WI38 (cell line): ENCODE data around the gene POU6F1.

Experiments used
- H3K4me3 ChIP-seq: 2 replicates; pipeline ENCODE4 v1.5.1; 2011; ENCODE audit warnings: low read depth, mild to moderate bottlenecking, control low read depth, low read length
- TF ChIP-seq, protein P1 (sequence below): IDR thresholded peaks from 2 replicates; pipeline ENCODE4 v1.5.1; 2012; ENCODE audit warnings: low read depth, mild to moderate bottlenecking, control low read depth, low read length

The POU6F1 gene

DNA sequence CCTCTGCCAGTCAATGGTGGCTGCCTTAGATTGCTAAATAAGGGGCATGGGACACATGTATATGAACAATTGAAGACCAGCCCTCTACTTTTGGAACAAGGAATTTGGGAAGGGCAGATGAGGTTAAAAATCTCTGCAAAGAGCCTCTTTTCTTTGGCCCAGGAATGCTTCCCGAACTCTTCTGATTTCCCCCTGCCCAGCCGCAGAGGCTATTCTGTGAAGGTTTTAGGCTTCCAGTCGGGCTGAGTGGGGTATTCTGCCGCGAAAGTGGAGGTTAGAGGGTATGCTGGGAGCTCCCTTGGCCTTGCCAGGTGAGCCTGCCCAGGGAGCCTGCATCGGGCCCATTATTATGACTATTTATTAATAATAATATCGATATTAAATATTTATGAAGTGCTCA is 1.2 kb downstream of the POU6F1 start:
- H3K4me3 ChIP-seq, result peak overlapping the region; percentile 74
- TF ChIP-seq, protein P1, sequence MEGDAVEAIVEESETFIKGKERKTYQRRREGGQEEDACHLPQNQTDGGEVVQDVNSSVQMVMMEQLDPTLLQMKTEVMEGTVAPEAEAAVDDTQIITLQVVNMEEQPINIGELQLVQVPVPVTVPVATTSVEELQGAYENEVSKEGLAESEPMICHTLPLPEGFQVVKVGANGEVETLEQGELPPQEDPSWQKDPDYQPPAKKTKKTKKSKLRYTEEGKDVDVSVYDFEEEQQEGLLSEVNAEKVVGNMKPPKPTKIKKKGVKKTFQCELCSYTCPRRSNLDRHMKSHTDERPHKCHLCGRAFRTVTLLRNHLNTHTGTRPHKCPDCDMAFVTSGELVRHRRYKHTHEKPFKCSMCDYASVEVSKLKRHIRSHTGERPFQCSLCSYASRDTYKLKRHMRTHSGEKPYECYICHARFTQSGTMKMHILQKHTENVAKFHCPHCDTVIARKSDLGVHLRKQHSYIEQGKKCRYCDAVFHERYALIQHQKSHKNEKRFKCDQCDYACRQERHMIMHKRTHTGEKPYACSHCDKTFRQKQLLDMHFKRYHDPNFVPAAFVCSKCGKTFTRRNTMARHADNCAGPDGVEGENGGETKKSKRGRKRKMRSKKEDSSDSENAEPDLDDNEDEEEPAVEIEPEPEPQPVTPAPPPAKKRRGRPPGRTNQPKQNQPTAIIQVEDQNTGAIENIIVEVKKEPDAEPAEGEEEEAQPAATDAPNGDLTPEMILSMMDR, result no peak

DNA sequence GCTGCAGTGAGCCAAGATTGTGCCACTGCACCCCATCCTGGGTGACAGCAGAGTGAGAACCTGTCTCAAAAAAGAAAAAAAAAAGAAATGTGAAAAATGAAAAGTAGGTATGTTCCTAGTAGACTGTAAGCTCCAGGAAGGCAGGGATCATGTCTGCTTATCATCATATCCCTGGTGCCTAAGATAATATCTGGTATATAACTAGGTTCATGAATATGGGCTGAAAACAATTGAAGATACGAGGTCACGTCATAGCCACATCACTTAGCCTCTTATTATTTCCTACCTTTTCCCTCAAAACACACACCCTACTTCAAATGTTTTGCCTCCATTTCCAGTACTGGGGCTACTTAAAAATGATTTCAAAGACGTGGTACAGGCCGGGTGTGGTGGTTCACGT is 3.0 kb downstream of the POU6F1 start:
- H3K4me3 ChIP-seq, result no peak overlapping the region

DNA sequence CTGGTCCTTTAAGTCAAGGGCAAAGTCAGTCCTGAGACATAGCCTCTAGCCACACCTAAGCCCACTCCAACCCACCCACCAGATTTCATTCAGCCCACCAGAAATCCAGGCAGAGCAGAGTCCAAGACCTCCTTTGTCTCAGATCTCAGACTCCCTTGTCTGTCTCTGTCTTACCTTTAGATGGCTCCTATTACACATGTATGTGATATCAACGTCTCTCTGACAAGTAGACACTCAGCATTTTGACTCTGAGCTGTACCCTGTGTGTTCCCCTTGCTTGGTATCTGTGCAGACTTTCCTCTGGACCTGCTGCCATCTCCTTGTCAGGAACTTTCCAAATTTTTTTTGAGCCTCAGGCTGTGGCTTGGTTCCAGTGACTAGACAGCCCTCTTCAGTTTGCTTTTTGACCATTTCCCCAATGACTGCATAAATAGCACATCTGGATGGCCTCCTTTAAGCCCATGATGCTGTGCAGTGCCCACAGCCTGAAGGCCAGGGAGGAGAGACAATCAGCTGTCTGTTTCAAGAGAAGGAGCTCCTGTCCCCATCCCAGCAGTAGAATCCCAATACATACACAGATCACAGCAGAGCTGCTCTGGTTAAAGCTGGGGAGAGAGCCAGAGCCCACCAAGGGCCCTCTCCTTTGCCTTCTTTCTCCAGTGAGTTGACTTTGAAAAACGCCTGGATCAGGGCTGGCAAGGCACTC is 7.0 kb downstream of the POU6F1 start:
- TF ChIP-seq, protein P1, result no peak
- no peak overlapping the region for H3K4me3 ChIP-seq

More for the DNA sequence above, 3.0 kb downstream of the POU6F1 start:
- TF ChIP-seq, protein P1, result no peak

GRCh38 chr12:51209259-51209658 is 8.6 kb downstream of the POU6F1 start:
- TF ChIP-seq, protein P1, result no peak
- no peak overlapping the region for H3K4me3 ChIP-seq

DNA sequence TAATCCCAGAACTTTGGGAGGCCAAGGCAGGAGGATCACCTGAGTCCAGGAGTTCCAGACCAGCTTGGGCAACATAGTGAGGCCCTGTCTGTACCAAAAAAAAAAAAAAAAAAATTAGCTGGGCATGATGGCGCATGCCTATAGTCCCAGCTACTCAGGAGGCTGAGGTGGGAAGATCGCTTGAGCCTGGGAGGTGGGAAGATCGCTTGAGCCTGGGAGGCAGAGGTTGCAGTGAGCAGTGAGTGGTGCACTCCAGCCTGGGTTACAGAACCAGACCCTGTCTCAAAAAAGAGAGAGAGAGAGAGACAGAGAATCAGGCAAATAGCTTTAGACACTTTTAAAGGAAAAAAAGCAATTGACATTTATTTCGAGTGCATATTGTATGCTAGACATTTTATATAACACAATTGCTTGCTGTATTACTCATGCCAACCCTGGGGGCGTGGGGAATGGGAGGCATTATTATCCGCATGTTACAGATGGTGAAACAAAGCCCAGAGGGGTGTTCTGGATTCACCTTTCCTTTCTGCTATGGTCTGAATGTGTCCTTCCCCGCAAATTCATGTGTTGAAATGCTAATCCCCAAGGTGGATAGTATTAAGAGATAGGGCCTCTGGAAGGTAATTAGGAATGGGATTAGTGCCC is 9.7 kb downstream of the POU6F1 start:
- TF ChIP-seq, protein P1, result no peak
- no peak overlapping the region for H3K4me3 ChIP-seq

GRCh38 chr12:51205350-51205749 is 12.5 kb downstream of the POU6F1 start:
- TF ChIP-seq, protein P1, result no peak
- H3K4me3 ChIP-seq, result no peak overlapping the region

DNA sequence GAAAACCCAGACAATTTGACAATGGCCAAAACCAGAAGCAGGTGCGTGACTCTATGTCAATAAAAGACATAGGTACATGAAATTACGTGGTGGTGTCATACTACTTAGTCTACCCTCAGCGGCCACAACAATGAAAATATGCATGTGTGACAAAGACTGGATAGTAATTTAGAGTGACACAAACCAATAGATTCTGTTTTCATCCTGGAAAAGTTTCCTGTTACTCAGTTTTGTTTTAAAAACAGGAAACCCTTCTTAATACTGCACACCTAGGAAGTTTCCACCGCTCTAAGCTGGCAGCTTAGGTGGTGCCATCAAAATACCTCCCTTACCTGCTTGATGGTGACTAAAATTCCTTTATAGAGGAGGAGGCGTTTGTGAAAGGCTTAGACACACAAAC is 15.1 kb downstream of the POU6F1 start:
- TF ChIP-seq, protein P1, result no peak
- H3K4me3 ChIP-seq, result no peak overlapping the region
